ENCODE data around the gene MICU1.
"Not testable (repeated sequence)": the region's sequence is repeated elsewhere in the genome, so short reads cannot be mapped to it uniquely, and the experiment has no call there.

Gene MICU1

GRCh38 chr10:72330069-72330426 is 295.8 kb downstream of the MICU1 start:
- Histone ChIP-seq H3K27me3 (ENCODE audit: control insufficient read depth, insufficient read depth, low read length) (no peaks in the 10 kb centered on the region), H2AFZ (no peak overlapping the region), H3K79me2 (no peaks in the 10 kb centered on the region), H3K4me1 (peaks cover 51% of the 10 kb centered on the region), H3K9me3 (ENCODE audit: control insufficient read depth, low read length) (no peaks in the 10 kb centered on the region), H3K36me3 (ENCODE audit: control insufficient read depth, insufficient read depth, low read length) (no peaks in the 10 kb centered on the region), H3K4me2 (ENCODE audit: low read length) (no peak overlapping the region), H3K4me3 (ENCODE audit: low read depth, low read length) (no peak overlapping the region), H3K9ac (no peak overlapping the region), H3K27ac (no peak overlapping the region)
- TF ChIP-seq CTCF (IDR thresholded peaks at IDR 0.05) = no peak

GRCh38 chr10:72329290-72330068 is 296.4 kb downstream of the MICU1 start:
- Histone ChIP-seq H3K4me2 (ENCODE audit: low read length) (no peak overlapping the region), H3K4me3 (ENCODE audit: low read depth, low read length) (no peak overlapping the region), H3K27ac (no peak overlapping the region), H3K79me2 (no peaks in the 10 kb centered on the region), H3K36me3 (ENCODE audit: control insufficient read depth, insufficient read depth, low read length) (no peaks in the 10 kb centered on the region), H3K4me1 (peaks cover 50% of the 10 kb centered on the region), H2AFZ (no peak overlapping the region), H3K27me3 (ENCODE audit: control insufficient read depth, insufficient read depth, low read length) (no peaks in the 10 kb centered on the region), H3K9ac (no peak overlapping the region), H3K9me3 (ENCODE audit: control insufficient read depth, low read length) (no peaks in the 10 kb centered on the region)
- TF ChIP-seq CTCF (IDR thresholded peaks at IDR 0.05) = no peak

GRCh38 chr10:72328829-72329204 is 297.1 kb downstream of the MICU1 start:
- no peak for TF ChIP-seq CTCF (IDR thresholded peaks at IDR 0.05)

GRCh38 chr10:72328045-72328828 is 297.6 kb downstream of the MICU1 start:
- peak overlapping the region; percentile 70 for H3K27ac ChIP-seq
- no peaks in the 10 kb centered on the region for H3K27me3 ChIP-seq (ENCODE audit: control insufficient read depth, insufficient read depth, low read length)
- H3K4me1 ChIP-seq = peaks cover 46% of the 10 kb centered on the region
- H3K36me3 ChIP-seq (ENCODE audit: control insufficient read depth, insufficient read depth, low read length) = no peaks in the 10 kb centered on the region
- peak overlapping the region; percentile 90 for H2AFZ ChIP-seq
- TF ChIP-seq CTCF (IDR thresholded peaks at IDR 0.05) = peak; percentile 83
- H3K79me2 ChIP-seq = no peaks in the 10 kb centered on the region
- H3K9me3 ChIP-seq (ENCODE audit: control insufficient read depth, low read length) = no peaks in the 10 kb centered on the region
- peak overlapping the region; percentile 44 for H3K4me2 ChIP-seq (ENCODE audit: low read length)
- no peak overlapping the region for H3K9ac ChIP-seq
- no peak overlapping the region for H3K4me3 ChIP-seq (ENCODE audit: low read depth, low read length)

More at GRCh38 chr10:72328829-72329204, 297.1 kb downstream of the MICU1 start:
- Histone ChIP-seq H3K36me3 (ENCODE audit: control insufficient read depth, insufficient read depth, low read length) (no peaks in the 10 kb centered on the region), H3K4me2 (ENCODE audit: low read length) (no peak overlapping the region), H3K9ac (no peak overlapping the region), H3K79me2 (no peaks in the 10 kb centered on the region), H2AFZ (peak overlapping the region; percentile 90), H3K27ac (peak overlapping the region; percentile 70), H3K9me3 (ENCODE audit: control insufficient read depth, low read length) (no peaks in the 10 kb centered on the region), H3K27me3 (ENCODE audit: control insufficient read depth, insufficient read depth, low read length) (no peaks in the 10 kb centered on the region), H3K4me3 (ENCODE audit: low read depth, low read length) (no peak overlapping the region), H3K4me1 (peaks cover 46% of the 10 kb centered on the region)

- not testable (repeated sequence) for H3K27ac ChIP-seq; H3K27me3 ChIP-seq (ENCODE audit: control insufficient read depth, insufficient read depth, low read length); H3K36me3 ChIP-seq (ENCODE audit: control insufficient read depth, insufficient read depth, low read length); H2AFZ ChIP-seq; H3K4me3 ChIP-seq (ENCODE audit: low read depth, low read length); H3K79me2 ChIP-seq; H3K9me3 ChIP-seq (ENCODE audit: control insufficient read depth, low read length); H3K4me2 ChIP-seq (ENCODE audit: low read length); H3K9ac ChIP-seq
- peaks cover 35% of the 10 kb centered on the region for H3K4me1 ChIP-seq
Observed at GRCh38 chr10:72326665-72327603, 298.9 kb downstream of the MICU1 start.

GRCh38 chr10:72325243-72326175 is 300.4 kb downstream of the MICU1 start:
- not testable (repeated sequence) for H3K9ac ChIP-seq; H3K9me3 ChIP-seq (ENCODE audit: control insufficient read depth, low read length); H3K36me3 ChIP-seq (ENCODE audit: control insufficient read depth, insufficient read depth, low read length); H3K27me3 ChIP-seq (ENCODE audit: control insufficient read depth, insufficient read depth, low read length); H3K79me2 ChIP-seq
- Histone ChIP-seq H3K4me1 (peaks cover 27% of the 10 kb centered on the region), H3K27ac (peak overlapping the region; percentile 66), H3K4me3 (ENCODE audit: low read depth, low read length) (peak overlapping the region; percentile 20), H2AFZ (peak overlapping the region; percentile 82), H3K4me2 (ENCODE audit: low read length) (peak overlapping the region; percentile 40)

All from parathyroid adenoma (tissue), 2 donors.